ENCODE data around the gene P3H1. TPM values are rescaled to one million over a fixed set of nuclear protein-coding genes. Genes with fewer than 3 reads are reported as not detected.

P3H1 gene
- total and polyA plus RNA-seq, 12 donors = 23.7 to 178 (median 46.8) TPM

GRCh38 chr1:42736152-42736551 is 30.7 kb downstream of the P3H1 start:
- TF ChIP-seq CTCF (IDR thresholded peaks at IDR 0.05) = peak in 1 of 6 experiments; percentile 19
- TF ChIP-seq POLR2A (IDR thresholded peaks at IDR 0.05) = no peak
- WGBS, 4 donors = 65 to 80% (median 67%) methylated on average over 3 to 4 of the region's 4 CpGs
- intact Hi-C loops (cut with DNase I) = no loop called here
- DNase-seq = peak in 1 of 7 donors; percentile 13
- no peaks in the 10 kb centered on the region for H3K4me1 ChIP-seq (replicated peaks in 1 of 2)
- no peaks in the 10 kb centered on the region for H3K27me3 ChIP-seq
- no peaks in the 10 kb centered on the region for H3K9me3 ChIP-seq (replicated peaks in 1 of 3)
- no peak overlapping the region for H3K27ac ChIP-seq
- no peak overlapping the region for H3K4me3 ChIP-seq
- H3K36me3 ChIP-seq (replicated peaks in 1 of 2) = no peaks in the 10 kb centered on the region

GRCh38 chr1:42735477-42736105 is 31.2 kb downstream of the P3H1 start:
- no peaks in the 10 kb centered on the region for H3K9me3 ChIP-seq (replicated peaks in 1 of 3)
- TF ChIP-seq CTCF (IDR thresholded peaks at IDR 0.05) (no peak), POLR2A (IDR thresholded peaks at IDR 0.05) (no peak)
- no peaks in the 10 kb centered on the region for H3K36me3 ChIP-seq (replicated peaks in 1 of 2)
- no peaks in the 10 kb centered on the region for H3K27me3 ChIP-seq
- intact Hi-C loops (cut with DNase I) = no loop called here
- 66 to 91% (median 85%) methylated on average over 9 to 14 of the region's 14 CpGs for WGBS, 4 donors
- H3K27ac ChIP-seq = no peak overlapping the region
- no peaks in the 10 kb centered on the region for H3K4me1 ChIP-seq (replicated peaks in 1 of 2)
- H3K4me3 ChIP-seq = no peak overlapping the region
- DNase-seq = peak in 1 of 7 donors; percentile 5

- 67 to 90% (median 85%) methylated on average over 3 to 11 of the region's 11 CpGs for WGBS, 4 donors
- H3K9me3 ChIP-seq (replicated peaks in 1 of 3) = no peaks in the 10 kb centered on the region
- DNase-seq = peak in 1 of 7 donors; percentile 14
- H3K4me3 ChIP-seq = no peak overlapping the region
- intact Hi-C loops (cut with DNase I) = no loop called here
- no peak overlapping the region for H3K27ac ChIP-seq
- no peaks in the 10 kb centered on the region for H3K27me3 ChIP-seq
- no peaks in the 10 kb centered on the region for H3K4me1 ChIP-seq (replicated peaks in 1 of 2)
- no peaks in the 10 kb centered on the region for H3K36me3 ChIP-seq (replicated peaks in 1 of 2)
- TF ChIP-seq POLR2A (IDR thresholded peaks at IDR 0.05) = no peak
These were observed 31.8 kb downstream of the P3H1 start for GRCh38 chr1:42735056-42735455.

- intact Hi-C loops (cut with DNase I) = no loop called here
- no peak overlapping the region for H3K27ac ChIP-seq
- no peak for TF ChIP-seq POLR2A (IDR thresholded peaks at IDR 0.05)
- no peak for TF ChIP-seq CTCF (IDR thresholded peaks at IDR 0.05)
These were observed 32.4 kb downstream of the P3H1 start for GRCh38 chr1:42734201-42735035.

More at GRCh38 chr1:42734201-42735035, 32.4 kb downstream of the P3H1 start:
- peak in 2 of 7 donors; percentile 7 to 27 for DNase-seq
- WGBS, 4 donors = 71 to 90% (median 86%) methylated on average over 7 of the region's 7 CpGs
- H3K9me3 ChIP-seq (replicated peaks in 1 of 3) = no peaks in the 10 kb centered on the region
- H3K27me3 ChIP-seq = no peaks in the 10 kb centered on the region
- H3K4me3 ChIP-seq = no peak overlapping the region
- H3K36me3 ChIP-seq (replicated peaks in 1 of 2) = no peaks in the 10 kb centered on the region
- H3K4me1 ChIP-seq (replicated peaks in 1 of 2) = no peaks in the 10 kb centered on the region

Data from adrenal gland (tissue), 12 donors.